CD4-positive, alpha-beta memory T cell (primary cell): ENCODE data around the gene SERINC3. TPM values are rescaled to one million over a fixed set of nuclear protein-coding genes. Genes with fewer than 3 reads are reported as not detected.

Experiments
- CTCF ChIA-PET: fragments of 350-600 bp; sonication (Branson Sonifier 250); formaldehyde crosslinking; loops from one replicate; lab custom pipeline; 2021; ENCODE audit warnings: inconsistent platforms; ENCODE audit not compliant: partially characterized antibody; lab: Charles Lee
- POLR2A ChIA-PET: fragments of 350-600 bp; sonication (Branson Sonifier 250); formaldehyde crosslinking; loops from one replicate; lab custom pipeline; 2021; ENCODE audit not compliant: partially characterized antibody; lab: Charles Lee
- DNase-seq, 5 donors: peaks; one replicate each; pipeline versions ENCODE4 v3.0.0 to v3.0.0-alpha.2; 2020 to 2022; ENCODE audit warnings: mixed read lengths in 1 of 5
- H3K27ac ChIP-seq: one replicate; pipeline ENCODE4 v1.7.0; 2013; ENCODE audit warnings: low read depth, low read length
- H3K27me3 ChIP-seq: 2 replicates; pipeline ENCODE4 v1.7.0; 2013; ENCODE audit warnings: mild to moderate bottlenecking, low read length, moderate library complexity; ENCODE audit not compliant: insufficient read depth
- H3K36me3 ChIP-seq: 2 replicates; pipeline ENCODE4 v1.7.0; 2013; ENCODE audit warnings: mild to moderate bottlenecking, low read length, moderate library complexity; ENCODE audit not compliant: insufficient read depth
- H3K4me1 ChIP-seq: 2 replicates; pipeline ENCODE4 v1.7.0; 2013; ENCODE audit warnings: mild to moderate bottlenecking, low read length, moderate library complexity; ENCODE audit not compliant: insufficient read depth
- H3K4me3 ChIP-seq, 2 donors: one replicate each; pipeline ENCODE4 v1.7.0; 2013; ENCODE audit warnings: low read length in 2 of 2, mild to moderate bottlenecking in 1 of 2
- H3K9me3 ChIP-seq, 2 donors: one replicate each; pipeline ENCODE4 v1.7.0; 2013; ENCODE audit warnings: low read length in 2 of 2, control low read depth in 1 of 2; ENCODE audit not compliant: control insufficient read depth in 1 of 2
- H3K27ac Mint-ChIP-seq, 7 donors: one replicate each; pipeline ENCODE4 v1.8.0; 2020 to 2021; ENCODE audit warnings: mixed read lengths in 7 of 7, mild to moderate bottlenecking in 6 of 7, inconsistent platforms in 3 of 7, moderate library complexity in 3 of 7
- H3K27me3 Mint-ChIP-seq, 2 donors: one replicate each; pipeline ENCODE4 v1.8.0; 2020 to 2021; ENCODE audit warnings: mixed read lengths in 2 of 2
- H3K36me3 Mint-ChIP-seq, 2 donors: one replicate each; pipeline ENCODE4 v1.8.0; 2020 to 2021; ENCODE audit warnings: mixed read lengths in 2 of 2, inconsistent platforms in 1 of 2, mild to moderate bottlenecking in 1 of 2
- H3K4me1 Mint-ChIP-seq, 4 donors: one replicate each; pipeline ENCODE4 v1.8.0; 2020 to 2021; ENCODE audit warnings: mixed read lengths in 4 of 4, mild to moderate bottlenecking in 1 of 4
- H3K4me3 Mint-ChIP-seq, 8 donors: one replicate each; pipeline ENCODE4 v1.8.0; 2020 to 2021; ENCODE audit warnings: mixed read lengths in 8 of 8, mild to moderate bottlenecking in 7 of 8, moderate library complexity in 6 of 8, inconsistent platforms in 3 of 8
- H3K9me3 Mint-ChIP-seq, 8 donors: one replicate each; pipeline ENCODE4 v1.8.0; 2020 to 2021; ENCODE audit warnings: mixed read lengths in 8 of 8, mild to moderate bottlenecking in 5 of 8, inconsistent platforms in 3 of 8, moderate library complexity in 1 of 8
- intact Hi-C: fragments of 100-400 bp; cut with micrococcal nuclease; formaldehyde crosslinking; loops from one replicate; pipeline ENCODE4 v1.15.1; 2023
- polyA plus RNA-seq, 2 donors: library from polyadenylated mRNA; unstranded; fragments of 300-500 nt; fragmentation: Illumina TruSeq; gene quantifications; one replicate each; pipeline ENCODE4 v1.2.3, GENCODE V29; 2021
- total RNA-seq, 2 experiments: library from RNA; stranded (reverse); gene quantifications; one replicate each; pipeline ENCODE4 v1.2.3, GENCODE V29; 2021

The SERINC3 gene
- total and polyA plus RNA-seq, 4 experiments from 2014 or later = 84.8 to 212 (median 137) TPM

- Mint-ChIP-seq H3K4me3 (no peak overlapping the region), H3K4me1 (peaks cover 0 to 5% (median 4%) of the 10 kb centered on the region in 4 donors), H3K36me3 (no peaks in the 10 kb centered on the region), H3K27me3 (no peaks in the 10 kb centered on the region), H3K27ac (no peak overlapping the region), H3K9me3 (peaks cover 0 to 3% (median 0%) of the 10 kb centered on the region in 8 donors)
- intact Hi-C loops = no loop called here
- Histone ChIP-seq H3K9me3 (no peaks in the 10 kb centered on the region), H3K27ac (no peak overlapping the region), H3K4me1 (peaks cover 32% of the 10 kb centered on the region), H3K4me3 (no peak overlapping the region), H3K36me3 (no peaks in the 10 kb centered on the region), H3K27me3 (no peaks in the 10 kb centered on the region)
- CTCF ChIA-PET = no interaction called here
- POLR2A ChIA-PET = interaction anchor here (1.2 kb wide), 1 partner anchor 12 kb away, joined by 3 read pairs; the partner anchor contains the start of gene SERINC3
- no peak for DNase-seq
These were observed 12.1 kb upstream of the SERINC3 start for GRCh38 chr20:44533928-44534327.

- peaks cover 0 to 3% (median 0%) of the 10 kb centered on the region in 8 donors for H3K9me3 Mint-ChIP-seq
- intact Hi-C loops = loop anchor here (1.0 kb wide), 1 partner anchor 11 kb away; the partner anchor contains the start of gene SERINC3
- no peaks in the 10 kb centered on the region for H3K9me3 ChIP-seq
- H3K27ac ChIP-seq = no peak overlapping the region
- H3K4me1 Mint-ChIP-seq = peaks cover 0 to 5% (median 4%) of the 10 kb centered on the region in 4 donors
- POLR2A ChIA-PET = interaction anchor here (1.2 kb wide), 1 partner anchor 11 kb away, joined by 3 read pairs; the partner anchor contains the start of gene SERINC3
- H3K36me3 ChIP-seq = no peaks in the 10 kb centered on the region
- CTCF ChIA-PET = no interaction called here
- H3K36me3 Mint-ChIP-seq = no peaks in the 10 kb centered on the region
- no peak overlapping the region for H3K27ac Mint-ChIP-seq
- no peak overlapping the region for H3K4me3 Mint-ChIP-seq
- H3K27me3 Mint-ChIP-seq = no peaks in the 10 kb centered on the region
- DNase-seq = peak in 3 of 5 donors; percentile 18 to 34 (median 25)
- peaks cover 32% of the 10 kb centered on the region for H3K4me1 ChIP-seq
- no peaks in the 10 kb centered on the region for H3K27me3 ChIP-seq
- H3K4me3 ChIP-seq = no peak overlapping the region
These were observed 11.1 kb upstream of the SERINC3 start for GRCh38 chr20:44532981-44533331.

- Histone ChIP-seq H3K4me1 (peaks cover 32% of the 10 kb centered on the region), H3K27me3 (no peaks in the 10 kb centered on the region), H3K9me3 (no peaks in the 10 kb centered on the region), H3K36me3 (no peaks in the 10 kb centered on the region), H3K4me3 (peak overlapping the region; percentile 8 to 58), H3K27ac (peak overlapping the region; percentile 7)
- CTCF ChIA-PET = interaction anchor here (1.0 kb wide), 2 partner anchors 78 to 152 kb away, joined by 3 read pairs; no protein-coding TSS in a partner anchor
- no peak for DNase-seq
- H3K36me3 Mint-ChIP-seq = no peaks in the 10 kb centered on the region
- H3K9me3 Mint-ChIP-seq = peaks cover 0 to 3% (median 0%) of the 10 kb centered on the region in 8 donors
- intact Hi-C loops = loop anchor here (1.0 kb wide), 1 partner anchor 10 kb away; the partner anchor contains the start of gene SERINC3
- POLR2A ChIA-PET = no interaction called here
- no peaks in the 10 kb centered on the region for H3K27me3 Mint-ChIP-seq
- peaks cover 0 to 5% (median 4%) of the 10 kb centered on the region in 4 donors for H3K4me1 Mint-ChIP-seq
- H3K27ac Mint-ChIP-seq = no peak overlapping the region
- H3K4me3 Mint-ChIP-seq = no peak overlapping the region
These were observed 10.6 kb upstream of the SERINC3 start for GRCh38 chr20:44532259-44532980.

- no peaks in the 10 kb centered on the region for H3K36me3 Mint-ChIP-seq
- H3K4me3 ChIP-seq = no peak overlapping the region
- peaks cover 4 to 13% (median 5%) of the 10 kb centered on the region in 4 donors for H3K4me1 Mint-ChIP-seq
- DNase-seq = no peak
- H3K27ac ChIP-seq = no peak overlapping the region
- H3K27ac Mint-ChIP-seq = peak overlapping the region in 2 of 7 donors; percentile 32 to 52
- H3K9me3 Mint-ChIP-seq = peaks cover 0 to 3% (median 0%) of the 10 kb centered on the region in 8 donors
- H3K9me3 ChIP-seq = no peaks in the 10 kb centered on the region
- no peaks in the 10 kb centered on the region for H3K36me3 ChIP-seq
- no peaks in the 10 kb centered on the region for H3K27me3 ChIP-seq
- intact Hi-C loops = loop anchor here (10.0 kb wide), 2 partner anchors 214 to 356 kb away; partner anchors contain the start of genes FITM2 and YWHAB
- H3K27me3 Mint-ChIP-seq = no peaks in the 10 kb centered on the region
- H3K4me1 ChIP-seq = peaks cover 23% of the 10 kb centered on the region
- CTCF ChIA-PET = no interaction called here
- H3K4me3 Mint-ChIP-seq = no peak overlapping the region
- POLR2A ChIA-PET = no interaction called here
These were observed 6.4 kb upstream of the SERINC3 start for GRCh38 chr20:44528309-44528708.

- POLR2A ChIA-PET = no interaction called here
- H3K4me3 ChIP-seq = no peak overlapping the region
- no peaks in the 10 kb centered on the region for H3K36me3 ChIP-seq
- peaks cover 20% of the 10 kb centered on the region for H3K4me1 ChIP-seq
- no peak overlapping the region for H3K27ac ChIP-seq
- H3K27ac Mint-ChIP-seq = peak overlapping the region in 1 of 7 donors; percentile 32
- no peak overlapping the region for H3K4me3 Mint-ChIP-seq
- intact Hi-C loops = loop anchor here (10.0 kb wide), 2 partner anchors 213 to 357 kb away; partner anchors contain the start of genes FITM2 and YWHAB
- no peaks in the 10 kb centered on the region for H3K27me3 ChIP-seq
- H3K9me3 ChIP-seq = no peaks in the 10 kb centered on the region
- DNase-seq = no peak
- H3K27me3 Mint-ChIP-seq = no peaks in the 10 kb centered on the region
- H3K9me3 Mint-ChIP-seq = peaks cover 0 to 3% (median 0%) of the 10 kb centered on the region in 8 donors
- H3K4me1 Mint-ChIP-seq = peaks cover 4 to 19% (median 8%) of the 10 kb centered on the region in 4 donors
- CTCF ChIA-PET = no interaction called here
- no peaks in the 10 kb centered on the region for H3K36me3 Mint-ChIP-seq
These were observed 5.9 kb upstream of the SERINC3 start for GRCh38 chr20:44527716-44528199.

- H3K9me3 Mint-ChIP-seq = no peaks in the 10 kb centered on the region
- peaks cover 6 to 26% (median 17%) of the 10 kb centered on the region in 4 donors for H3K4me1 Mint-ChIP-seq
- intact Hi-C loops = loop anchor here (10.0 kb wide), 2 partner anchors 211 to 359 kb away; partner anchors contain the start of genes FITM2 and YWHAB
- H3K4me3 Mint-ChIP-seq = no peak overlapping the region
- H3K27me3 Mint-ChIP-seq = no peaks in the 10 kb centered on the region
- H3K27ac Mint-ChIP-seq = peak overlapping the region in 2 of 7 donors; percentile 4 to 71
- H3K4me3 ChIP-seq = no peak overlapping the region
- ChIA-PET CTCF (no interaction called here), POLR2A (no interaction called here)
- H3K27me3 ChIP-seq = no peaks in the 10 kb centered on the region
- peaks cover 0 to 6% of the 10 kb centered on the region in 2 donors for H3K36me3 Mint-ChIP-seq
- peaks cover 13% of the 10 kb centered on the region for H3K4me1 ChIP-seq
- no peaks in the 10 kb centered on the region for H3K36me3 ChIP-seq
- DNase-seq = no peak
- H3K27ac ChIP-seq = no peak overlapping the region
- no peaks in the 10 kb centered on the region for H3K9me3 ChIP-seq
These were observed 4.3 kb upstream of the SERINC3 start for GRCh38 chr20:44526129-44526528.

GRCh38 chr20:44523746-44524145 lies 1.9 kb upstream of the SERINC3 start:
- POLR2A ChIA-PET = no interaction called here
- Mint-ChIP-seq H3K27me3 (no peaks in the 10 kb centered on the region), H3K36me3 (peaks cover 0 to 13% of the 10 kb centered on the region in 2 donors), H3K4me3 (peak overlapping the region in 2 of 8 donors; percentile 18 to 30), H3K27ac (peak overlapping the region; percentile 11 to 99 (median 95)), H3K4me1 (peaks cover 19 to 50% (median 38%) of the 10 kb centered on the region in 4 donors), H3K9me3 (no peaks in the 10 kb centered on the region)
- DNase-seq = no peak
- H3K9me3 ChIP-seq = no peaks in the 10 kb centered on the region
- no peak overlapping the region for H3K27ac ChIP-seq
- H3K4me3 ChIP-seq = no peak overlapping the region
- CTCF ChIA-PET = no interaction called here
- no peaks in the 10 kb centered on the region for H3K36me3 ChIP-seq
- intact Hi-C loops = loop anchor here (2.0 to 10.0 kb wide), 7 partner anchors 47 to 361 kb away; partner anchors contain the start of genes ADA, FITM2 and YWHAB
- peaks cover 34% of the 10 kb centered on the region for H3K4me1 ChIP-seq
- no peaks in the 10 kb centered on the region for H3K27me3 ChIP-seq
